ENCODE results near the gene NXF1. TPM values are rescaled to one million over a fixed set of nuclear protein-coding genes. Genes with fewer than 3 reads are reported as not detected.
A peak's percentile ranks its signal among the peaks of the same experiment; 100 is the strongest.

NXF1 gene
- polyA plus RNA-seq, 1 of the 3 experiments (the other 2 are of a cell fraction): 59.7 TPM

DNA sequence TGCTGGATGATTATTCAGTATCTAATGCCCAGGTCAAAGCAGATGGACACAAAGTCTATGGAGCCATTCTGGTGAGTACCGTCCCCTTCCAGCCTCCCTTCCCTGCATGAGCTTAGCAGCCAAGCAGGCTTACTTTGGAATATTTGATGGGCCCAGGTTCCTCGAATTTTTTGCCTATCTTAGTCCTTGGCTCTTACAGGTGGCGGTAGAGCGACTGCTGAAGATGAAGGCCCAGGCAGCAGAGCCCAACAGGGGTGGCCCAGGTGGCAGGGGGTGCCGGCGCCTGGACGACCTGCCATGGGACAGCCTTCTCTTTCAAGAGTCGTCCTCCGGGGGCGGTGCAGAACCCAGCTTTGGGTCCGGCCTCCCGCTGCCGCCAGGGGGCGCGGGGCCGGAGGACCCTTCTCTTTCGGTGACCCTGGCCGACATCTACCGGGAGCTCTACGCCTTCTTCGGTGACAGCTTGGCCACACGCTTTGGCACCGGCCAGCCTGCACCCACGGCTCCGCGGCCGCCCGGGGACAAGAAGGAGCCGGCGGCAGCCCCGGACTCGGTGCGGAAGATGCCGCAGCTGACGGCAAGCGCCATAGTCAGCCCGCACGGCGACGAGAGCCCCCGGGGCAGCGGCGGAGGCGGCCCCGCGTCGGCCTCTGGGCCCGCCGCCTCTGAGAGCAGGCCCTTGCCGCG, 18.8 kb downstream of the NXF1 start (continued):
- no peak for TF ChIP-seq IRF3 (IDR thresholded peaks at IDR 0.05; ENCODE audit: low read depth, low read length)
- TF ChIP-seq, protein P1, sequence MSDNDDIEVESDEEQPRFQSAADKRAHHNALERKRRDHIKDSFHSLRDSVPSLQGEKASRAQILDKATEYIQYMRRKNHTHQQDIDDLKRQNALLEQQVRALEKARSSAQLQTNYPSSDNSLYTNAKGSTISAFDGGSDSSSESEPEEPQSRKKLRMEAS (IDR thresholded peaks at IDR 0.05; ENCODE audit: low read depth): peak; percentile 48; the same call in 1 of the 2 replicates
- TF ChIP-seq FOXJ3 (CRISPR knock-in tag; IDR thresholded peaks at IDR 0.05): no peak
- TF ChIP-seq SIN3A (IDR thresholded peaks at IDR 0.05; ENCODE audit: borderline replicate concordance, low read depth, low read length): peak; percentile 89; the same call in 1 of the 2 replicates
- TF ChIP-seq RXRA (IDR thresholded peaks at IDR 0.05; ENCODE audit: borderline replicate concordance, low read depth): no peak
- no peak for TF ChIP-seq ZBTB33 (IDR thresholded peaks at IDR 0.05; ENCODE audit: borderline replicate concordance, low read depth)
- TF ChIP-seq FOSL2 (IDR thresholded peaks at IDR 0.05; ENCODE audit: borderline replicate concordance, low read depth): no peak
- TF ChIP-seq USF1 (IDR thresholded peaks at IDR 0.05; ENCODE audit: borderline replicate concordance, low read depth): no peak
- TF ChIP-seq ELF1 (IDR thresholded peaks at IDR 0.05): no peak
- peak; percentile 41; the same call in 1 of the 2 replicates for TF ChIP-seq TAF1 (IDR thresholded peaks at IDR 0.05; ENCODE audit: borderline replicate concordance, low read depth, low read length)
- TF ChIP-seq, protein P2, sequence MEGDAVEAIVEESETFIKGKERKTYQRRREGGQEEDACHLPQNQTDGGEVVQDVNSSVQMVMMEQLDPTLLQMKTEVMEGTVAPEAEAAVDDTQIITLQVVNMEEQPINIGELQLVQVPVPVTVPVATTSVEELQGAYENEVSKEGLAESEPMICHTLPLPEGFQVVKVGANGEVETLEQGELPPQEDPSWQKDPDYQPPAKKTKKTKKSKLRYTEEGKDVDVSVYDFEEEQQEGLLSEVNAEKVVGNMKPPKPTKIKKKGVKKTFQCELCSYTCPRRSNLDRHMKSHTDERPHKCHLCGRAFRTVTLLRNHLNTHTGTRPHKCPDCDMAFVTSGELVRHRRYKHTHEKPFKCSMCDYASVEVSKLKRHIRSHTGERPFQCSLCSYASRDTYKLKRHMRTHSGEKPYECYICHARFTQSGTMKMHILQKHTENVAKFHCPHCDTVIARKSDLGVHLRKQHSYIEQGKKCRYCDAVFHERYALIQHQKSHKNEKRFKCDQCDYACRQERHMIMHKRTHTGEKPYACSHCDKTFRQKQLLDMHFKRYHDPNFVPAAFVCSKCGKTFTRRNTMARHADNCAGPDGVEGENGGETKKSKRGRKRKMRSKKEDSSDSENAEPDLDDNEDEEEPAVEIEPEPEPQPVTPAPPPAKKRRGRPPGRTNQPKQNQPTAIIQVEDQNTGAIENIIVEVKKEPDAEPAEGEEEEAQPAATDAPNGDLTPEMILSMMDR (IDR thresholded peaks at IDR 0.05): peak; percentile 91
- TF ChIP-seq RCOR1 (IDR thresholded peaks at IDR 0.05; ENCODE audit: low read length): no peak
- TF ChIP-seq, protein P3, sequence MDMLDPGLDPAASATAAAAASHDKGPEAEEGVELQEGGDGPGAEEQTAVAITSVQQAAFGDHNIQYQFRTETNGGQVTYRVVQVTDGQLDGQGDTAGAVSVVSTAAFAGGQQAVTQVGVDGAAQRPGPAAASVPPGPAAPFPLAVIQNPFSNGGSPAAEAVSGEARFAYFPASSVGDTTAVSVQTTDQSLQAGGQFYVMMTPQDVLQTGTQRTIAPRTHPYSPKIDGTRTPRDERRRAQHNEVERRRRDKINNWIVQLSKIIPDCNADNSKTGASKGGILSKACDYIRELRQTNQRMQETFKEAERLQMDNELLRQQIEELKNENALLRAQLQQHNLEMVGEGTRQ (IDR thresholded peaks at IDR 0.05; ENCODE audit: borderline replicate concordance, low read depth, low read length): no peak
- no peak for TF ChIP-seq GABPA (IDR thresholded peaks at IDR 0.05; ENCODE audit: low read depth)
- TF ChIP-seq EZH2phosphoT487 (IDR thresholded peaks at IDR 0.05; ENCODE audit: borderline replicate concordance, low read depth): no peak
- 0 out of 2 replicates have a peak, but pooled peaks have one; percentile 15 for TF ChIP-seq RFX5 (IDR thresholded peaks at IDR 0.05; ENCODE audit: low read length)
- 0 out of 2 replicates have a peak, but pooled peaks have one; percentile 10 for TF ChIP-seq TEAD4 (IDR thresholded peaks at IDR 0.05; ENCODE audit: borderline replicate concordance, insufficient read depth)
- TF ChIP-seq MXI1 (IDR thresholded peaks at IDR 0.05; ENCODE audit: low read depth, low read length): peak; percentile 71; the same call in 1 of the 2 replicates

All from SK-N-SH (cell line).